Measurements from ENCODE around the gene MAP1LC3B.

Gene MAP1LC3B

GRCh38 chr16:87363771-87364455 lies 28.2 kb upstream of the MAP1LC3B start:
- TF ChIP-seq CTCF (IDR thresholded peaks at IDR 0.05; ENCODE audit: low read depth, low read length, poor library complexity, severe bottlenecking) (no peak), EZH2phosphoT487 (IDR thresholded peaks at IDR 0.05; ENCODE audit: borderline replicate concordance, low read length) (no peak)
- H3K4me3 ChIP-seq (ENCODE audit: low read length), result no peak overlapping the region
- peaks cover 52% of the 10 kb centered on the region for H3K79me2 ChIP-seq (ENCODE audit: control insufficient read depth, low read length)
- no peaks in the 10 kb centered on the region for H3K27me3 ChIP-seq (ENCODE audit: control insufficient read depth, low read length)
- H3K36me3 ChIP-seq (ENCODE audit: control insufficient read depth, low read length), result peaks cover 40% of the 10 kb centered on the region
- no peaks in the 10 kb centered on the region for H3K9me3 ChIP-seq (ENCODE audit: control insufficient read depth, insufficient read depth, low read length)
- peaks cover 2% of the 10 kb centered on the region; the same call in 1 of the 2 replicates for H3F3A ChIP-seq (ENCODE audit: control insufficient read depth, insufficient read depth)
- peaks cover 6% of the 10 kb centered on the region for H4K20me1 ChIP-seq (ENCODE audit: control insufficient read depth, insufficient read depth, low read depth, low read length)
- no peak overlapping the region for H3K27ac ChIP-seq (ENCODE audit: low read depth, low read length)
- peaks cover 15% of the 10 kb centered on the region for H3K4me1 ChIP-seq (ENCODE audit: control insufficient read depth, low read length)
- H3K4me2 ChIP-seq (ENCODE audit: low read length), result no peak overlapping the region
- H3K9me2 ChIP-seq (replicated peaks; ENCODE audit: control insufficient read depth, low read length), result no peaks in the 10 kb centered on the region

GRCh38 chr16:87365021-87365713 lies 27.0 kb upstream of the MAP1LC3B start:
- Histone ChIP-seq H3K4me2 (ENCODE audit: low read length) (no peak overlapping the region), H4K20me1 (ENCODE audit: control insufficient read depth, insufficient read depth, low read depth, low read length) (peaks cover 13% of the 10 kb centered on the region)

GRCh38 chr16:87366288-87366687 lies 25.8 kb upstream of the MAP1LC3B start:
- H4K20me1 ChIP-seq (ENCODE audit: control insufficient read depth, insufficient read depth, low read depth, low read length), result peaks cover 15% of the 10 kb centered on the region
- no peak overlapping the region for H3K27ac ChIP-seq (ENCODE audit: low read depth, low read length)
- H3K4me1 ChIP-seq (ENCODE audit: control insufficient read depth, low read length), result peaks cover 27% of the 10 kb centered on the region
- H3K9me2 ChIP-seq (replicated peaks; ENCODE audit: control insufficient read depth, low read length), result no peaks in the 10 kb centered on the region
- H3F3A ChIP-seq (ENCODE audit: control insufficient read depth, insufficient read depth), result peaks cover 2% of the 10 kb centered on the region; the same call in 1 of the 2 replicates
- peaks cover 28% of the 10 kb centered on the region for H3K36me3 ChIP-seq (ENCODE audit: control insufficient read depth, low read length)
- no peaks in the 10 kb centered on the region for H3K9me3 ChIP-seq (ENCODE audit: control insufficient read depth, insufficient read depth, low read length)
- H3K4me2 ChIP-seq (ENCODE audit: low read length), result no peak overlapping the region
- H3K79me2 ChIP-seq (ENCODE audit: control insufficient read depth, low read length), result peaks cover 75% of the 10 kb centered on the region
- H3K27me3 ChIP-seq (ENCODE audit: control insufficient read depth, low read length), result no peaks in the 10 kb centered on the region
- TF ChIP-seq EZH2phosphoT487 (IDR thresholded peaks at IDR 0.05; ENCODE audit: borderline replicate concordance, low read length) (no peak), CTCF (IDR thresholded peaks at IDR 0.05; ENCODE audit: low read depth, low read length, poor library complexity, severe bottlenecking) (no peak)
- no peak overlapping the region for H3K4me3 ChIP-seq (ENCODE audit: low read length)

More at GRCh38 chr16:87365021-87365713, 27.0 kb upstream of the MAP1LC3B start:
- H3K79me2 ChIP-seq (ENCODE audit: control insufficient read depth, low read length), result peaks cover 64% of the 10 kb centered on the region
- H3K9me2 ChIP-seq (replicated peaks; ENCODE audit: control insufficient read depth, low read length), result no peaks in the 10 kb centered on the region
- peaks cover 31% of the 10 kb centered on the region for H3K36me3 ChIP-seq (ENCODE audit: control insufficient read depth, low read length)
- H3K4me1 ChIP-seq (ENCODE audit: control insufficient read depth, low read length), result peaks cover 25% of the 10 kb centered on the region
- H3K4me3 ChIP-seq (ENCODE audit: low read length), result no peak overlapping the region
- no peak overlapping the region for H3K27ac ChIP-seq (ENCODE audit: low read depth, low read length)
- no peaks in the 10 kb centered on the region for H3K27me3 ChIP-seq (ENCODE audit: control insufficient read depth, low read length)
- no peaks in the 10 kb centered on the region for H3K9me3 ChIP-seq (ENCODE audit: control insufficient read depth, insufficient read depth, low read length)
- no peak for TF ChIP-seq EZH2phosphoT487 (IDR thresholded peaks at IDR 0.05; ENCODE audit: borderline replicate concordance, low read length)
- TF ChIP-seq CTCF (IDR thresholded peaks at IDR 0.05; ENCODE audit: low read depth, low read length, poor library complexity, severe bottlenecking), result no peak
- peaks cover 2% of the 10 kb centered on the region; the same call in 1 of the 2 replicates for H3F3A ChIP-seq (ENCODE audit: control insufficient read depth, insufficient read depth)

Measured in DOHH2 (cell line).